GM19023 (cell line): ENCODE data around the gene PSMB5.

Experiments used
- ATAC-seq: cut with Tn5 transposase; IDR thresholded peaks from one replicate; pipeline ENCODE4 v1.9.1; 2021; ENCODE audit warnings: mild to moderate bottlenecking, moderate library complexity; ENCODE audit not compliant: unreplicated experiment

Gene PSMB5

DNA sequence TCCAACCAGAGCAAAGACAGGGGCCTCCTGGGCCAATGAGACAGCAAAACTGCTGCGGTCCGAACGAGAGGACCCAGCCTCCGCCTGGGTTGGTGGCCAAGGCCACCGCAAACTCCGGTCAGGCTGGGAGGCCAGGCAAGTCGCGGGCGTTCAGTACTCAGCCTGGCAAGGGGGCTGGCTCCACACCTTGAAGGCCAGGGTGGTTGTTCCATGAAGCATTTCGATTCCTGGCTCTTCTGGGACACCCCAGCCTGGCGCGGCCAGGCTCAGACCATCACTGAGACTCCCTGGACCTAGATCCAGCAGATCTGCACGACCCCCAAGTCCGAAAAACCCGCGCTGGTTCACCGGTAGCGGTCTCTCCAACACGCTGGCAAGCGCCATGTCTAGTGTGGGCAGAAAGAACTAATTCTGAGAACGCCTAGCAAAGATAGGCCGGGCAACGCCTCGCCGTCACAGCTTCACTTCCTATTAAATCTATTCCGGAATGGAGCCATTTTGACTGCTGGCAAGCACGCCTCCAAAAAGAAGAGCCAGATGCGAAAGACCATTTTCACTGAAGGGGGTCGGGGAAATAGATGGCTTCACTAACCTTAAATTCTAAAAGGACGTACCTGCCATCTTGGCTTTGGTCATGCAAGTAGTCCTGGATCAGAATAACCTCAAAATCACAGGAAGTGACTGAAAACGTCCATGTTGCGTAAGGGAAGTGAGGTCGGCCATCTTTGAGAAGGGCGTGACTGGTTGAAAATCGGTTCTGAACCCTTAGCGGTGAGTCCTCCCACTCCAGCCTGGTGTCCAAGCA is at the start of gene PSMB5:
TSS of gene PSMB5 (minus strand) at position 403 of the 805 bp plus-strand sequence. CDS start at position 384, 19 bp downstream.
- peak; percentile 89 for ATAC-seq

DNA sequence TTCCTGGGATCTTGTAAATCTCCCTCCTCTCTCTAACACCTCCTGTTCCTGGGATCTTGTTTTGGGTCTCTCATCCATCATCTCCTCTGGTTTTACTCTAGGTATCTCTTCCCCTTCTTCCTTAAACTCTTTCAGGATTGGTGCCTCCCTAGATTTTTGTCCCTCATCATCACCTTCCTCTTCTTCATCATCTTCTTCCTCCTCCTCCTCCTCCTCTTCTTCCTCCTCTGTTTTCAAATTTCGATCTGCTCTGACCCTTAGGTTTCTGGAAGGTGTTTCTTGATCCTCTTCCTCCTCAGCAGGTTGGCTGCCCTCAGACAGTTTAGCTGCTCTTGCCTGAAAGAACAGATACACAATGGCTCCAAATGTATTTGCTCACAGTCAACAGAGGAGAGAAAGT is 45.8 kb upstream of the PSMB5 start:
- no peak for ATAC-seq

DNA sequence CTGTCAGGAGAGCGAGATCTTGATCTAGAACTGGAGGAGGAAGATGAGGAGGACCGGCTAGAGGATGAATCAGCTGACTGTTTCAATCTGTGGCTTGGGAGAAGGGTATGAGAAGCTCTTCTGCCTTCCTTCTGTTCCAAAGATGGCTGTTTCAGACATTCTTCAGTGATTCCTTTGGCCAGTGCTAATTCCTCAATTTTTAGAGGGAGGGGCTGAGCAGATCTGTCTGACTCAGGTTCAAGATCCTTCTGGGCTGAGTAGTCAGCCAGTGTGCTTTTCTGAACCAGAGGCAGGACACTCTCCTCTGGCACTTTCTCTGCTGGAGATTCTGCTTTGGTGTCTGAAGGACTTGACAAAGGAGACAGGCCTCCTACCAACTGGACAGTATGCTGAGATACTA is 45.0 kb upstream of the PSMB5 start:
- no peak for ATAC-seq

DNA sequence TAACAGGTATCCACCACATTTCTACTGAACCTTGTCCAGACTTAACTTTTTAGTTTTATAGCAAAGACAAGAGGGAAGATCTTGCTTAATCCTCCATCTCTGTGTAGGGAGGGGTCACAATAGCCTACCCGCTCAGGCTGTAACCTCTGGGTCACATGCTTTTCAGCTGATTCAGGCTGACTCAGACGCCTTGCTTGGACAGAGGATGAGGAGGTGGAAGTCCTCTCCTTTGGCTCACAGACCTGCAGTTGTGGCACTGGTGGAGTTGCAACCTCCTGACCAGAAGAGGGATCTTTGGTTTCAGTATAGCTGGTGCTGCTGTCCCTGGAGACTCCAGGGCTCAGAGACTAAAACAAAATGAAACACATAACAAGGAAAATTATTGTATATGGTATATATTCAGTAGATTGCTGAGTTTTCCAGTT is 44.0 kb upstream of the PSMB5 start:
- no peak for ATAC-seq

DNA sequence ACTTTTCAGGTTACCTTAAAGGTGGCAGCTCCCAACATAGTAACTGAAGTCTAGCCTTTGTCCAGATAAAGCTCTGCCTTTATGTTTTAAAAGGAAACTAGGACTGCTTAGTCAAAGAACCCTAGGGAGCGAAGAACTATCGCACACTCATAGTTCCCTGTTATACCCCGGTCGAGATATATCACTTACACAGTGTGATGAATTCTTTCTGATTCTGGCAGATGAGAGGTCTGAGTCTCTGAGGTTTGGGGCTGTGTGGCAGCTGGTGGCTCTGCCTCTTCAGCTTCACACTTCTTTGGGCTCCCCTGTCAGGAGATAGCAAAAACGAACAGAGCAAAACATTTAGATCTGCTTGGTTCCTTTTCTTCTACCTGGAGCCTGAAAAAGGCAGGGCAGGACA is 43.3 kb upstream of the PSMB5 start:
- no peak for ATAC-seq

DNA sequence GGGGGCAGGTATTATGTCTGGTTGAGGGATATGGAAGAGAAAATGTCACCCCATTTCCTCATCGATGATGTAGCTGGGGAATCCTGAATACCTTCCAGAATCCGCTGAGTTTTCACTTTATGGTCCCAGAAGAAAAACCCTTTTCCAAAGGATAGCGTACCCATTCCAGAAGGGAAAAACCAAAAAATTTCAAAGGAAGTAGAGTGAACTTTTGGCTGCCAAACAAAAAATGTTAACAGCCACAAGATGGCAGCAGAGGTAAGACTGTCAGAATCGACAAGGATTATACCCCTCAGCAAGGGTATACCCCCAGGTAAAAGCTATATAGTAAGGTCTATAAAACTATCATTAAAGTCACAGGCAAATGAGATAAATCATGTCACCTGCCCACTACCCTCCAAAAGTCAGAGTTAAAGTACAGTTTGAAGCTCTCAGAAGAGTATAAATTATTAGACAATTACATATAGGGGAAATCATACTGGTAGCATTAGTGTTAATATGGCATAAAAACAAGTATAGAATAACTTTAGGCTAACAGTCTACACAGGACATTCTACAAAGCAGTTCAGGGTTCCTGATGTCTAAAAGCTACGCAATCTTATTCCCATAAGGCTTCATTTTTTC is 42.2 kb upstream of the PSMB5 start:
- no peak for ATAC-seq

DNA sequence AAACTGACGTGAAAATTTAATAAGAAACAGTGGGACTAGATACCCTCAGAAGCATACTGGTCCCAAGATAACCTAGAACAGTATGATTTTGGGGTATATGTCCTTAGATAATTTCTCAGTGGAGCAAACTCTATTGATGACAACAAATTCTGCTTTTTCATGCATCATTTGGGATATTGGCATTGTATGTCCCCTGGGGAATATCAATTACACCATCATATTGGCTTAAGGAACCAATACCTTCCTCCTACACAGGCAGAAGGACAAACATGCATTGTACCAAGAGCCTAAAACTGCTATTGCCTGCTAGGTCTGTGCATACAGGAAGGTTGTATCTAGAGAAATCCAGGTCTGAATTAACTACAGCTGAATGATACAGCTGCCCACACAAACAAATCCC is 40.2 kb upstream of the PSMB5 start:
- no peak for ATAC-seq

DNA sequence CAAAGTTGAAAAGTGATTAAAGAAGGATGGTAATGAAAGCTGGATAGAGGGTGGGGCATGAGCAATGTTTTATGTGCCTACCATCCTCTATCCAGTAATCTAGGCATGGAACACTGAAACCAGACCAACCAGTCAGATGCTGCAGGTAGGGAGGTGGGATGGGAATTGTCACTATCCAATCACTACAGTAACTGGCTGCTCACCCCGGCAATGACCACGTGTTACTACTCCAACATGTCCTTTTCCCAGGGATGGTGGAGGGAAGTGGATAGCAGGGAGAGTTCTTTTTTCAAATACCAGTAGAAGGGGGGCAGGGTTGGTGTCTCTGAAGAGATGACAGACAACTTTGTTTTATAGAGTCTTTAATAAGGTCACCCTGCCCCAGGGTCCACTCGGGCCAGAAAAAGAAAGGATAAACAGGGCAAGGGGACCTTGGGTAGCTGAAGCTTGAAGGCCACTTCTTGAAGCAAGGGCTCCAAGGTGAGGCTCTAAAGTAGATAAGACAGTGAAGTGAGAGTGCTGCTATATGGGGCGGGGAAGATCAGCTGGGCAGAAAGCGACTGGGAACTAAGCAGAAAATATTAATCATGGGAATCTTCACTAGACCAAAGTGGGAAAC is 37.3 kb upstream of the PSMB5 start:
- no peak for ATAC-seq

DNA sequence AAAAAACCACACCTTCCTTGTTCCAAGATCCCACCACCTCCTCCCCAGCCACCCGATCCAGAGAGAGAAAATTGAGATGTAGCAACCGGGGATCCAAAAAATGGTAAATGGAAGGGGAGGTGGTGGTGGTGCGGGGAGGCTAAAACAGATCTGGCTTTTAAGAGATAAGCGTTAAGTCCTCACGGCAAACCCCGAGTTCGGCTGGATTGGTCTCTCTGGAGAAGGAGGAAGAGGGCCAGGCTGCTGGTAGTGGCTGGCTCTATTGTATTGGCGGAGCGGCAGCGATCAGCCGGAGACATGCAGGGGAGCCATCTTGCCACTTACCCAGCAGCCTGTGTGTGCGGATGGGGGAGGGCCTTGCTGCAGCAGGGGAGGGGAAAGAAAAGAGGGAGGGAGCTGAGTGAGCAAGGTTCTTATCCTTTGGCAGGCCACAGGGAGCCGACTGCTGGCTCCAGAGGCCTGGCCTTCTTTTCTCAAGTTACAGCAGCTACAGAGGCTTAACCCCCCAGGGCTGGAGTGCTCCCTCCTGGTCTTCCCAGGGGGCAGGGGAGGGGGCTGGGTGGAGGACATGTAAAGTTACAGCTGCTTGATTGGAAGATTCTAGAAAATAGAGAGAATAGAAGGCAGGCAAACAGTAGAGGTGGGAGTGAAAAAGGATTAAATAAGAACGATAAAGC is 36.7 kb upstream of the PSMB5 start:
- peak; percentile 76 for ATAC-seq

DNA sequence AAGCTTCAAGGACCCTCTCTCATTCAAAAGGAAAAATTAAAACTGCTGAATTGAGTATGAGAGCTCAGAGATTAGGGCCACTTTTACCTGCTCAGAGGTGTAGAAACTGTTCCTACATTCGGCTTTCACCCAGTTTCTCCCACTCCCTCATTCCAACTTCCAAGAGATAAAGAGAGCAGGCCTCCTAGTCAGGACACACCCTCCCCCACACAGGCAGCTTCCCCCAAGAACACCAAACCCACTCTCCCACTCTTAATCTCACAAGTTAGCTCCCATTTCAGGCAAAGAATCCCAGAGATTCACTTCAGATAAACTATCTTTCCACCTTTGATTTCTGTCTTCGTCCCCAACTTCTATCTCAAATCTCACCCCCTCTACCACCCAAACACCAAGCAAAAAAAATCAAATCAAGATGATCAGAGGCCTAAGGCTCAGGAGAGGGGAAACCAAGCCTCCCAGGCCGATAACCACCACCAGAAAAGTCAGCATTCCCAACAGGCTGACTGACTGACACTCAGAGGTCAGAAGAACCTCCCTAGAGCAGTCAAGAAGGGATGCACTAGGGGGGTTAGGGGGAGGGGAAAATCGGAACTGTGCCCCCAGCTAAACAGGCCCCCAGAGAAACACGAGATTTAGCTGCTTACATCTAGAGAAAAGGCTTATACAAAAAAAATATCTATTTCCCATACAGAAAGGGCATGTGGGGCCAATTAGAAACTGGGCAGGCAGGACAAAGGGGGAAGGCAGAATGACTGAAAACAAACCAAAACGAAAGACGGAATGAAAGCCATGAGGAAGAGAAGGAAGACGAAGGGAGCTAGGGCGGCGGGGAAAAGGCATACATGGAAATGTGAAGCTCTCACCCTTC is 35.8 kb upstream of the PSMB5 start:
- ATAC-seq, result no peak

DNA sequence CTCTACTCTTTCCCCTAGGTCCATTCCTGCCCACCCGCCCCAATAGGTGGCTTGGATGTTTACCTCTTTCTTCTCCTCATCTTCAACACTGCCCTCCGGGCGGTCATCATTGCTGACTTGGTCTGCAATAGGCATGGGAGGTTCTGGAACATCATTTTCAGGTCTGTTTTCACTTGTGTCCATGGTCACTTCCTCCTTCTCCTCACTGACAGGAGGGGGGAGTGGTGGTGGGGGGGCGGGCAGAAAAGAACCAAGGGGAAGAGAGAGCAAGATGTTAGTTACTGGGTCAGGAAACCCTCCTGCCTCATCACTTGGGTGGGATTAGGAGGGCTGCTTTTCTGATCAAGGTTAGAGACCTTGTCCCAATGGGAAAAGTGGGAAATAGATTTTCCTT is 34.7 kb upstream of the PSMB5 start:
- ATAC-seq, result no peak

DNA sequence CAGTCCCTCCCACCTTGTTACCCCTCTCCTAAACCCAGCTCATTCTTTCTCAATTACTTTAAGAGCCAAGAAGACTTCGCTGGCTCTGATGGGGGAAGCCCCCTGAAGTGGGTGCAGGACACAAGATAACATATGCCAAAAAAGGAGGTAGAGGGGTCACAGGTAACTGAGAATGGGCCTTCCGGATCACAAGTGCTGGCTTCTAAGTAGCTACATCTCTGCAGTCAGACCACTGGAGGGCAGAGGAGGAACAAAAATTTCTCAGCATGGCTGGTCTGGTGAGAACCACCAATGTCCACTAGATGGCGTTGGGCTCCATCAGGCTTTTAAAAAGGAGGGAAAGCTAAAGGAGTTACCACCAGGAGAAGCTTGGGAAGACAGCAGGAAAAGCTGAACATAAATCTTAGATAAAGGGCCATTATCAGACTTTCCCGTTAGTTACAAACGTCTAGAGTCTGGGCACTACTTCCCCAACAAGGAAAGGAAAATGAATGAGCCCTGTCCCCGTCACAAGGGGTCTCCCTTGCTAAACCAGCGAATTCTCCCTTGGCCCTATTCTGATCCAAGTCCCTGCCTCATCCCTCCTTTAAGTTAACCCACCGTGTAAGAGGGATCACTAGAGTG is 34.2 kb upstream of the PSMB5 start:
- ATAC-seq, result peak; percentile 66

DNA sequence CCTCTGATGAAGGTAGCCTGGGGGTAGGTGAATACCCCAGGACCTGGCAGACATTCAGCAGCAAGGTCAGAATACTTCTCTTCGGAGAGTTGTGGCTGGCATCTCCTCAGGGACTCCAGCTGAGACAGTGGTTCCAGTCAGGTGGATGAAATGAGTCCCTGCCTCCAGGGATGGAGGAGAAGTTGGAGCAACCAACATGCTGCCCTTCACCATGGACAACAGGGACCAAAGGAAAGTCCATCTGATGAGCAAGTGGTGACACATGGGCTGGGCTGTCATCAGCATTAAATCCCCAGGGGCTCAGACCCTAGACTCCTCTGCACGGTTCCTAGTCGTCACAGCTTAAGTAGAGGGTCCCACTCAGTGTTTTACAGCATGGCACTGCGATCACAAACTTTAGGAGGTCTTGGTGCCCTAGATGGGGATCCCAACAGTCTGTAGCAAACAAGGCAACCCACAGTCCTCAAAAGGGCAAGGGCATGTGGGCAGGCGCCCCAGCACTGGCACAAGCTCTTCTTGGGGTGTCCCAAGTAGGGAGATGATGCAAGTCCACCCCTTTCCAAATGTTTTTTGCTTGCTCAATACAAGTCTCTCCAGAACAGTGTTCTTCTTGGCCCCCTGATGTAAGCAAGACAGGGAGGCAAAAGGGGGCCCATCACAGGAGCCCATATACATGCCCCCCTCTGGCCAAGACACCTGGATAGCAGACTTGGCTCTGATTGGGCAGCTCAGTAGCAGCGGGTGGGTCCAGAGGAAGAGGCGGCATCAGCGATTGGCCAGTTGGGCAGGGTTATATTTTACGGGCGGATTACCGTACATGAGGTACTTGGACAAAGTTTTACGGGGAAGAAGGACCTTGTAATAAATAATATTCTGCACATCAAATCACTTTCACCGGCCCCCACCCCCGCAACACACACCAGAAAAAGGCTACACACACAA is 33.4 kb upstream of the PSMB5 start:
- no peak for ATAC-seq

DNA sequence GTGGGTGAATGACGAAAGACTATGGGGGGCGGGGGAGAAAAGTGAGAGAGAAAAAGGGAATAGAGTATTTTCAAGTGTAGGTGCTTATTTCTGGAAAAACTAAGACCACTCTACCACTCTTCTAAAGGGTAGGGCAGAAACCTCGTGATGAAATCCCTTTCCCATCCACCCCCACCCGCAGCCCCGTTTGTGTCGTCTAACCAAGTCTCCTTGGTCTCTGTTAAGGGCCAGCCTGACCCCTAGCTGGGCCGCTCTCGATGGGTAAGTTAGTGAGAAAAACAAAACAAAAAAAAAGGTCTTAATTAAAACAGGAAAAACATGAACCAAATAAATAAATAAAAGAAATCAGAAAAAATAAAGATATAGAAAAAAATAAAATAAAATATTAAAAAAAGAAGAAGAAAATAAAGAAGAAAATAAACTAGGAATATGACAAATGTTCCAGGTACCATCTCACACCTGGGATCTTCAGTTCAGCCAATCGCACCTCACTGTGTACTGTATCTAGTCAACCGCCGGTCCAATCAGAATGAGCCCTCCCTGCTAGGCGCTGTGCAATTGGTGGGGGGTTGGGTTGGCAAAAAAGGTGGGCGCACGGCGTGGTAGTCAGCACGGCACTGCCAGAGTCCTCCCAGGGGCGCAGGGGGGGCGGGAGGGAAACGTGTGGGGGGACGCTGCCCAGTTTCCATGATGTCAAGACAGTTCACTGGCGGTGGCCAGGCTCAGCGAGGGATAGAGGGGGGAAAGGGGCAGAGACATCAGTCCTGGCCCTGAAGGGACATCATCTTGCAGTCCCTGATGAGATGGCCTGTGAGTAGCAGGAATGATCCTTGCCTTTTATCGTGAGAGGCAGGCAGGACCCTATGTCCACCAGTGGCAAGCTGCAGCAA is 32.4 kb upstream of the PSMB5 start:
- ATAC-seq, result no peak

DNA sequence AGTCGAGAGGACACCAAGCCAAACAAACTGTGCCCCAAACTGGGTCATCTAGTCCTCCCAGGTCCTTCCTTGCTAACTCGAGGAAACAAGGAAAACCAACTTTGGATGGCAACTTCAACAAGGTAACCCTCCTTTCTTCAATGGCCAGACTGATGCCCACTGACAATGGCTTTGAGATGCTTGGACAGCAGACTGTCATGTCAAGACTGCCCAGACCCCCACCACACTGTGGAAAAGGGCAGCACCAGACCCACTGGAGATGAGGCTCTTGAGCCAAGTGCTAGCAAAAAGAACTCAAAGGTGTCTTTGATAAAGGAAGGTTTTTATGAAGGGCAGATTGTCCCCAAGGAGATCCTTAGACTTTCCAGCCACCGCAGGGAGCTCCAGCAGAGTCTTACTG is 31.7 kb upstream of the PSMB5 start:
- no peak for ATAC-seq

DNA sequence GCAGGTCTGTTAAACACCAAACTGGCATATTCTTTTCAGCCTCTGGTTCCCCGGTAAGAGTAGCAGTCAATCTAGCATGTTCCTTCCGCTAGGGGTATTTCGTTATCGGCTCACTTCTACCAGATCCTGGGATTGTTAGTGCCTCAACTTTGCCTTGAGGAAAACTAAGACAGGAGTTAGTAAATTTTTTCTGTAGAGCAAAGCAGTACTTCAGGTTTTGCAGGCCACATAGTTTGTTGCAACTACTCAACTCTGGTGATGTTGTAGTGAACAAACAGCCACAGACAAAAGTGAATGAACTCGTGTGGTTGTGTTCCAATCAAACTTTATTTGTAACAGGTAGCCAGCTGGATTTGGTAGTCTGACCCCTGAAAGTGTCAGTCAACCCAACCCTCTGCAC is 28.9 kb upstream of the PSMB5 start:
- ATAC-seq, result no peak

DNA sequence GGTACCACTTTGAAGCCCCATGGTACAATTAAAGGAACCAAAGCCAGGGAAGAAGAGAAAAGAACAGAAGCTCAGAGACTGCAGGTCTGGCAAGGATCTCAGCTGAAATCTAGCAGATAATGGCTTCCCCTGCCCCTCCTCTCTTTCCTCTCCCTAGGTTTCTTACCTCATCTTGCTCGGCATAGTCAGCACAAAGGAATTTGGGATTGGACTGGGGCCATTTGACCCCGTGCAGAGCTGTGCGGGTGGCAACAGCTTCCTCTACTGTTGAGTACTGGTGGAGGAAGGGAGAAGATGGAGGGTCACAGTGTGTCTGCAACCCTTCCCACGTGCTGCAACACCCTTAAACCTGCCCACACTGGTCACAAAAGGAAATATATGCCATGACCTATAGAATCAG is 27.3 kb upstream of the PSMB5 start:
- ATAC-seq, result no peak
